EH (cell line): ENCODE measurements around the gene NPPB.
"Not testable (repeated sequence)": the region's sequence is repeated elsewhere in the genome, so short reads cannot be mapped to it uniquely, and the experiment has no call there.

Source experiments
- DNase-seq: peaks from one replicate; pipeline ENCODE4 v3.0.0-alpha.2; 2015; ENCODE audit warnings: low read depth

Gene NPPB

DNA sequence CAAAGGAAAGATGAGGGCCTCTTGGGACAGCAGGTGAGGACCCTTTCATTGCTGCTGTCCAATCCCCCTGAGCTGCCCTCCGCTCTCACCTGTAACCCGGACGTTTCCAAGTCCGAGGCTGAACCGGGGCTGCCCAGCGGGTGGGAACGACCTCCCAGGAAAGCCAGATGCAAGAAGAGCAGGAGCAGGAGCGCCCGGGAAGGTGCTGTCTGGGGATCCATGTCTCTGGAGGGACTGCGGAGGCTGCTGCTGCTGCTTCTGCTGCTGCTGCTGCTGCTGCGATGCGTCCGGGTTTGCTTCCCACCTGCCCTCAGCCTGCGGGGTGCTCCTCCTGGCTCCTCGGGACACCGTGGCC is at the start of gene NPPB:
Gene NPPB (minus strand): TSS at position 333 of the 355 bp plus-strand sequence. CDS start 112 bp downstream, at position 221.
- no peak for DNase-seq

DNA sequence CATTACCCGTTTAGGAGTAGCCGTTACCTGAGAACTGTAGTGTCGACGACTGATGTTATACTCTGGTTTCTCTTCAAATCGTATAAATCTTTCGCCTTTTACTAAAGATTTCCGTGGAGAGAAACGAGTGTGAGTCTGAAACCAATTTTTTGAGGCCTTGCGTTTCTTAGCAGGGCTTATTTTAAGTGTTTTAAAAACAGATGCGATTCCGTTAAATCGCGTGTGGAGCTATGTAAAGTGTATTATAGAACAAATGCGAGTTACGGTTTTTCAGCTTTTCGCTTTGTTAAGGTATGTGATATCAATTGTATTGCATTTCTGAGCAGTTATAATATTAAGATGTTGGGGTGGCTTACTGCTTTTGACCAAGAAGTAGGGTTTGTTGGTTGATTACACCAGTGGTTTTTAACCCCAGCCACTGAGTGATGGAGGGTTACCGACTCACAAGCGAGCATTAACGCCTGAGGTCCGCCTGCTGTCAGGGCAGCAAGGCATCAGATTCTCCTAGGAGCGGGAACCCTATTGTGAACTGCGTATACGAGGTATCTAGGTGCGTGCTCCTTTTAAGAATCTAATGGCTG is 49.4 kb upstream of the NPPB start:
- peak; percentile 99 for DNase-seq

DNA sequence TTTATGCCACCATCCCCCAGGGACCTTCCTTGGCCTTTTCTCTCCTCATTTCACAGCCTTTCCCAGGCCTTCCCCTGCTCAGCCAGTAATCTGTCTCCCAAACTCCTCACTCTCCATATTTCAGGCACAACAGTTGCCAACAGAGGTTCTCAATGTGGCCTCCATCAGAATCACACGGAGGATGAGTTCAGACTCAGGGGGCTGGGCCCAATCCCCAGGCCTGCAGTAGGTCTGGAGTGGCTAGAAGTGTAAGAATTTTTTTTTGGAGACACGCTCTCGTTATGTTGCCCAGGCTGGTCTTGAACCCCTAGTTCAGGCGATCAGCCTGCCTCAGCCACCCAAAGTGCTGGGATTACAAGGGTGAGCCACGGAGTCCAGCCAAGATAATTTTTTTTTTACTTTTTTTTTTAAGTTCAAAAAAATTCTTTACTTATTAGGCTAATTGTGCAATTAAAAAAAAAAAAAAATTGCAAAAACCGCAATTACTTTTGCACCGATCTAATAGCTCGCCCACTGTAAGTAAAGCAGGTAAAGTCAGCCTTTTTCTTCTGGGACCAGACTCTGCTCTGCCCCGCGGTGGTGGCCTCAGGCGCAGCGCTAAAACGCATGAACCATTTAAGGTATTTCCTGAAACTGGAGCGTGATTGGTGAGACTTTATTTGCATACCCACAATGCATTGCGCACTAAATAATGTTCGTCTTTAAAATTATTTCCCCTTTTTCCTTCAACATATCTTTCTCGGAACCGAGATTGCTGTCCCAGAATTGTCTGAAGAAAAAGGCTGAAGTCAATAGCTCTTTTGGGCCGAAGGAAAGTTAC is 48.7 kb upstream of the NPPB start:
- peak; percentile 95 for DNase-seq

DNA sequence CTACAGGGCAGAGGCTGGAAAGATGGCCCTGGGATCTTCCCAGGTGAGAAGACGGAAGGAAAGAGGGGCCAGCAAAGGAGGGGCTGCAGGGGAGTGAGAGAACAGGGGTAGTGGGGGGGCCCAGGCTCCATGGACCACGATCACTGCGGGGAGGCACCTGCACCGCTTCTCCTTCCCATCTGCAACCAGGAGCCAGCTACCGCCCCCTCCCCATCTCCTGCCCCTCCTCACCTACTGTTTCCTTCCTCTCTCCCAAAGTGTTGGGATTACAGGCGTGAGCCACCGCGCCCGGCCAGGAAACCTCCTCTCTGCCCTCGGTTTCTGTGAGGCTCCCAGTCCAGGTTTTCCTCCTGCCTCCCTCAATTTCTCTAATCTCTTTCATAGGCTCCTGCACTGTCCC is 48.1 kb upstream of the NPPB start:
- no peak for DNase-seq

DNA sequence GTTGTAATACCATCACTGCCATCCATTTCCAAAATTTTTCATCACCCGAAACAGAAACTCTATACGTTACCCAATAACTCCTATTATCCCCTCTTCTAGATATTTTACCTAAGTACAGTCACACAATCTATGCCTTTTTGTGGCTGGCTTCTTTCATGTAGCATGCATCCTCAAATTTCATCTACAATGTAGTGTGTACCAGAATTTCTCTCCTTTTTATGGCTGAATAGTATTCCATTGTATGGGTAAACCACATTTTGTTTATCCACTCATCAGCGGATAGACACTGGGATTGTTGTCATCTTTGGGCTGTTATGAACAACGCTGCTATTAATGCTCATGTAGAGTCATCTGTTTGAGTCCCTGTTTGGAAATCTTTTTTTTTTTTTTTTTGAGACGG is 46.2 kb upstream of the NPPB start:
- DNase-seq = no peak

DNA sequence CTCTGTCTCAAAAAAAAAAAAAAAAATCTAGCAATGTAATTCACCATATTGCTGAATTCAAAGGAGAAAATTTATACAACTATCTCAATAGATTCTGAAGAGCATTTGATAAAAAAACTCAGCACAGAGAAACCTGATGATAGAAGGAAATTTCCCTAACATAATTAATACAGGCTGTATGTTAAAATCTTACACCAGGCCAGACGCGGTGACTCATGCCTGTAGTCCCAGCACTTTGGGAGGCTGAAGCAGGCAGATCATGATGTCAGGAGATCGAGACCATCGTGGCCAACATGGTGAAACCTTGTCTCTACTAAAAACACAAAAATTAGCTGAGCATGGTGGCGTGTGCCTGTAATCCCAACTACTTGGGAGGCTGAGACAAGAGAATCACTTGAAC is 45.4 kb upstream of the NPPB start:
- peak; percentile 48 for DNase-seq

DNA sequence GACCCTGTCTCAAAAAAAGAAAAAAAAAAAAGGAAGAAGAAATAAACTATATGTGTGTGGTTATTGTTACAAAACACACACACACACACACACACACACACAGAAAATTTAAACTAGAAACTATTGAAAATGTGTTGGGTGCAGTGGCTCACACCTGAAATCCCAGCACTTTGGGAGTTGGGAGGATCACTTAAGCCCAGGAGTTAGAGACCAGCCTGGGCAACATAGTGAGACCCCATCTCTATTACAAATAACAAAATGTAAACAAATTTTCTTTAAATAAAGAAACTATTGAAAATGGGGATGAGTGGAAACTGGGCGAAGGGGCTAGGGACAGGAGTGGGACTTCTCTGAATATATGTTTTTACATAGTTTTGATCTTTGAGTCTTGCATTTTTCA is 44.5 kb upstream of the NPPB start:
- DNase-seq = no peak

DNA sequence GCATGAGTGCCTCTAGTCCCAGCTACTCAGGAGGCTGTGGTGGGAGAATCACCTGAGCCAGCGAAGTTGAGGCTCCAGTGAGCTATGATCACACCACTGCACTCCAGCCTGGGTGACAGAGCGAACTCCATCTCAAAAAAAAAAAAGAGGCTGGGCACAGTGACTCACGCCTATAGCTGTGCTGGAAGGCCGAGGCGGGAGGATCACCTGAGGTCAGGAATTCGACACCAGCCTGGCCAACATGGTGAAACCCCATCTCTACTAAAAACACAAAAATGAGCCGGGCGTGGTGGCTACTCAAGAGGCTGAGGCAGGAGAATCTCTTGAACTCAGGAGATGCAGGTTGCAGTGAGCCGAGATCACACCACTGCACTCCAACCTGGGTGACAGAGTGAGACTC is 42.7 kb upstream of the NPPB start:
- not testable (repeated sequence) for DNase-seq

DNA sequence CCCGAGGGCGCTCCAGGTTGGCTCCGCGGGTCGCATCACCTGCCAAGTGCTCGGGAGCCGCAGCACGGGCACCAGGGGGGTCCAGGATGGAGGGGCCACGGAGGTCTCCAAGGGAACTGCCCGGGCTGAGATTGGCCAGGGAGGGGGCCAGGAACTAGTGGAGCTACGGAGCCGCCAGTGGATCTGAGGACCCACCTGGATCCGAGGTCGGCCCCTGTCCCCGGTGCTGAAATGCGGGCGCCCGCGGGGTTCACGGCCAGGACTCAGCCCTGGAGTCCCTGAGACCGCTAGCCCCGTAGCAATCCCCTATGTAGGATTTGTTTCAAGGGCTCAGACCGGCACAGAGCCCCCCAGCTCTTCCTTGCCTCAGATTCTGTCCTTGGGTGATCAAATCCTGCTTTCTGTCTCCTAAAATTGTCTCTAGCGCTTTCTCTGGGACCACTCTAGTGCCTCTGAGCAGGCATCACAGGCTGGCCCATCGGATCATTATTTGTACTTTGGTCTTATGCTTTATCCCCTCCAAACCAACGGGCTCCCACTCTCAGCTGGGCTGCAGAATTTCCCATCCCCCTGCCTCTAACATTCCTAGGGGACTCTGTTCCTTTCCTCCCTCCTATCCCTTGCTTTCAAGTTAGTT is 40.2 kb upstream of the NPPB start:
- peak; percentile 17 for DNase-seq

DNA sequence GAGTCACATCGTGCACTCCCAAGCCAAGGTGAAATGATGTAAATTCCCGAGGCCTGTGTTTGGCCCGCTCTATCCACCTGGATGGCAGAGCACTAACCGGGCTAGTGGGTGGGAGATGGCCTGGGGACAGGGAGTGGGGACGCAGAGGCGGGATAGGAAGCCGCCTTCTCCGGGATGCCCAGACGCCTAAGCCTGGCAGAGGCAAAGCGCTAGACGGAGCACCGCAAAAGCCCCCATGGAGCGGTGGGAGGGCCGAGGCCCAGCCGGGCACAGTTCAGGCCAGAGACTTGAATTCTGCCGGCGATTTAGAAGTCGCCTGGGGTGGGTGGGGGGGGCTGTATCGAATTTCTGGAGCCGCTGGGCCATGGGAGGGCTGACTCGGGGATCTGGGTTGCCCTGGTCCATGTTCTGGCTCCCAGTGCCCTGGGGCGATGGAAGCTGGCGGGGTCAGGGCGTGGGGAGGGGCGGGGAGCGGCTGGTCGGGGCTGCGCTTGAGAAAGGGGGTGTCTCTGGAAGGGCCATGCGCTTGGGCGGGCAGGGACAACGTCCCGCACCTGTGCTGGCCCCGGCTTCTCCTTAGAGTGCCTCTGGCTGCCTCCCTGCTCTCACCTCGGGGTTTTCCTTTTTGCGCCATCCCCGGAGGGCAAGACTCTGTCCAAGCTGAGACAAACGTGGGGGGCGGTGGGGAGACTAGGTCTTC is 39.5 kb upstream of the NPPB start:
- DNase-seq = no peak

DNA sequence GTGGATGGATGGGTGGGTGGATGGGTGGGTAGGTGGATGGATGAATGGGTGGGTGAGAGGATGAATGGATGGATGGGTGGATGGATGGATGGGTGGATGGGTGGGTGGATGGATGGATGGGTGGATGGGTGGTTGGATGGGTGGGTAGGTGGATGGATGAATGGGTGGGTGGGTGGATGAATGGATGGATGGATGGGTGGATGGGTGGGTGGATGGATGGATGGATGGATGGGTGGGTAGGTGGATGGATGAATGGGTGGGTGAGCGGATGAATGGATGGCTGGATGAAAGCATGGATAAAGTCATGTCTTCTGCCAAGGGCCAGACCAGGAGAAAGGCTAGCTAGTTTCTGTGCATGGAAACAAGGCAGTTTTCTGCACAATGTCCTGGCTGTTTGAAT is 35.8 kb upstream of the NPPB start:
- not testable (repeated sequence) for DNase-seq

DNA sequence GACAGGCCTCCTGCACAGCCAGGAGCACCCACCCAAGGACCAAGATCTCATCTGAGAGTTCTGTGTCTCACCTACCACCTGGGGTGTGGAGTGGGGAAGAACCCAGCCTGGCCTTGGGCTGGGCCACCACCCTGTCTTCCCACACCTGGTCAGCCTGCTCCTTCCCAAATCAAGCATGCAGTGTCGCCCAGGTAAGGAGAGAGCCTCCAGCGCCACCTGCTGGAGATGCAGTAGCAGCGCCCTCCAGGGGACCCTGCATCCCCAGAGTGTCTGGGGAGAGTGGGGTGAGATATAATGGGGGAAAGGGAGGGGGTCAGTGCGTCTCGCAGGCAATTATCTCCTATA is 35.1 kb upstream of the NPPB start:
- DNase-seq = peak; percentile 47

DNA sequence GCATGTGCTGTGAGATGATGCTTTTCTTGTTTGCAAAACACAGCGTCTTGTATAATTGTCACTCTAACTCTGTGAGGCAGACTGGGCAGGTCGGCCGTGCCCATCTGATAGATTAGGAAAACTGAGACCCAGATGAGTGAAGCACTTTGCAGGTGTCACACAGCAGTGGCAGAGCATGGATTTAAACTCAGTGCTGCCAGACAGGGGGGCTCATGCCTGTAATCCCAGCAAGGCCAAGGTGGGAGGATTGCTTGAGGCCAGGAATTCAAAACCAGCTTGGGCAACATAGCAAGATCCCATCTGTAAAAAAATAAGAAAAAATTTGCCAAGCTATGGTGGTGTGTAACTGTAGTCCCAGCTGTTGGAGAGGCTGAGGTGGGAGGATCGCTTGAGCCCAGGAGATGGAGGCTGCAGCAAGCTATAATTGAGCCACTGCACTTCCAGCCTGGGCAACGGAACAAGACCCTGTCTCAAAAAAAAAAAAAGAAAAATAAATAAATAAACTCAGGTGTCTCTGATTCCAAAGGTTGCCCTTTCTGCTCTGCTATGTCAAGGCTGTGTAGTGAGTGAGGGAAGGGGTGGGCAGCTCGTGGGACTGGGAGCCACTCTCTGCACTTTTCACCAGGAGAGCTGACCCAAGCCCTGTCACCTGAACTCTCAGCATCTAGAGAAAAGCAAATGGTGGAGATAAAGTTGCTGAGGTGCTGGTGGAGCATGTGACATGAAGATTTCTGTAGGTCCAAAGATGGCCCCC is 32.9 kb upstream of the NPPB start:
- no peak for DNase-seq

DNA sequence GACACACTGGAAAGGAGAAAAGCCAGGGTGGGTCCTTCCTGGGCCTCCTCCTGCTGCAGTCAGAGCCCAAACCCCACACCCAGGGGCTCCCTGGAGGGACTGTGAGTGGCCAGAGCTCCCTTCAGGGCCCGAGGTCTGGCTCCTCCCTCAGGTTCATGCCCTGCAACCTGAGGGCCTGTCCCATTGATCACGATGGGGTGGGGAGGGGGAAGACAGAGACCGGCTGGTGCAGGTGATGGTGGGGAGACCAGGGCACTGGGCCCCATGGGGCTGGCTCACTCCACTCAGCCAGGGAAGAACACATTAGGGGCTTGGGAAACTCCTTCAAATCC is 30.1 kb upstream of the NPPB start:
- no peak for DNase-seq

DNA sequence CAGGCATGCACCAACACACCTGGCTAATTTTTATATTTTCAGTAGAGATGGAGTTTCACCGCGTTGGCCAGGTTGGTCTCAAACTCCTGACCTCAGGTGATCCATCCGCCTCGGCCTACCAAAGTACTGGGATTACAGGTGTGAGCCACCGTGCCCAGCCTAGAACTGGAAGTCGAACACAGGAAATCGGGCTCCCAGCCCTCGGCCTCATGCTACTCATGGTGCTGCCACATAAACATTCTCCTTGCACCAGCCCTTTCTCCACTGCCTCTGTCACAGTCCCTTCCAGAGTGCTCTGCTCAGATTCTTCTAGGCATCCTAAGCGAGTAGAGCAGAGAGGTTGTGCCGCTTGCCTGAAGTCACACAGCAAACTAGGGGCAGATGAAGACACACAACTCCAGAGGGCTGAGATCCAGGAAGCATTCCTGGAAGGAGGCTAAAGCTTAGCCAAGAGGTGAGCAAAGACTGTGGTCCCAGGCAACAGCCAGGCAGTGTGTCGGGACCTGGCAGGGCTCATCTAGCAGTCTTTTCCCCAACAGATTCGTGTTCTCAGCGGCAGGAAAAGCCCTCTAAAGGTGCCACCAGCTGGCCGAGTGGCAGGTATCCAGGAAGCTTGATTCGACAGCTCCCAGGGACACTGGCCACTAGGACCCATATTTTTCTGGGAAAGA is 29.6 kb upstream of the NPPB start:
- DNase-seq = no peak

DNA sequence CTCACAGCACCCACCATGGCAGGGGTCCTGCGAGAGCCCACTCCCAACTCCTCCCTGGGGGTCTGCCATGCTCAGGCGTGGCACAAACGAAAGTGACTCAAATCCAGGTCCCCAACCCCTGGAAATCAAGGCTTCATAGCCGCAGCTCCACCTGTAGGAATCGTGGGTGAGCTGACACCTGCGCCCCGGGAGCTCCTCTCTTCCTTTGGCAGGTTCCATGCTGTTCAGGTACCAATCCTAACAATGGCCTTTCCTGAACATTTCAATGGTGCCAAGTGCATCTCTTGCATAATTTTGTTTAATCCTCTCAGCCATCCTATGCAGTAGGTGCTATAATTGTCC is 28.9 kb upstream of the NPPB start:
- no peak for DNase-seq

DNA sequence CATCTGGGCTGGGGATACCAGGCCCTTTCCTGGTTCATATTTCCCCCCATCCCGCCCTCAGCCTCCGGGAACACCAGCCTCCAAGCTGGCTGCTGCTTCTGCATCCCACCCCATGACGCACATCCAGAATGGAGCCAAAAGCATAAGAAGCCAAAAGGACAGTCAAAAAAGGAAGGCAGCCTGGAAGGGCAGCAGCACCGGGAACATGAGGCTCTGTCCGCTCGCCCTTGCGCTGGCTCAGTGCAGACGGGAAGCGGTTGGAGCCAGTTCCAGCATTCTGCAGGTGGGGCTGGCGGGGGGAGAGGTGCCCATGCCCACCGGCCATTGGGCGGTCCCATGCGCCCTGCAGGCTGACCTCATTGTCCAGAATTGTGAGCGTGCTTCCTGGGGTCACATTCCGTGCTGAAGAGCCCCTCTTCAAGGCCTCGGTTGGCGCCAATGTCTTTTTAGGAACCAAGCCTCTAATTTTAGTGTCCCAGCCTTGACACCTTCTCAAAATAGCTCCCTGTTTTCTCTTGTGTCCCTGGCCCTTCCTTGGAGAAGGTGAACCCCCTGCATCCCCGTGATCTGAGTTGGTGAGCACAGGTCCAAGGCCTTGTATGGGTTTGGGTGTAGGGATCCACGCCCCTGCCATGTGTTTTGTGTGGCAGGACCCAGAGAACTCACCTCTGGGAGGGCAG is 28.4 kb upstream of the NPPB start:
- no peak for DNase-seq

DNA sequence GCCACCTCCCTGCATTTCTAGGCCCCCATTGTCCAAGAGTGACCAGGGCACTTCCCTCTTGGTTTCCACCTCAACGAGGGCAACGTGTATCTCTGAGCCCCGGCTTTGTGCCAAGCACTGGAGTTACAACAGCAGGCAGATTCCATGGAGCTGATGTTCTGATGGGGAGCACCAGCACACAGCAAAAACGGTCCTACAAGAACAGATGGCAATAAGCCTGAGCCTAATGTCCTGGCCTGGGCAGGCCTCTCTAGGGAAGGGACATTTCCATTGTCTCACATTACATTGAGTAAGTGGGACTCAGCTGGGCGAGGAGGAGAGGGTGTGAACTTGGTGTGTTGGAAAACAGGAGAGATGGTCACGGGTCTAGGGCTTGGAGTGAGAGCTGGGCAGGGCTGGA is 27.2 kb upstream of the NPPB start:
- no peak for DNase-seq

DNA sequence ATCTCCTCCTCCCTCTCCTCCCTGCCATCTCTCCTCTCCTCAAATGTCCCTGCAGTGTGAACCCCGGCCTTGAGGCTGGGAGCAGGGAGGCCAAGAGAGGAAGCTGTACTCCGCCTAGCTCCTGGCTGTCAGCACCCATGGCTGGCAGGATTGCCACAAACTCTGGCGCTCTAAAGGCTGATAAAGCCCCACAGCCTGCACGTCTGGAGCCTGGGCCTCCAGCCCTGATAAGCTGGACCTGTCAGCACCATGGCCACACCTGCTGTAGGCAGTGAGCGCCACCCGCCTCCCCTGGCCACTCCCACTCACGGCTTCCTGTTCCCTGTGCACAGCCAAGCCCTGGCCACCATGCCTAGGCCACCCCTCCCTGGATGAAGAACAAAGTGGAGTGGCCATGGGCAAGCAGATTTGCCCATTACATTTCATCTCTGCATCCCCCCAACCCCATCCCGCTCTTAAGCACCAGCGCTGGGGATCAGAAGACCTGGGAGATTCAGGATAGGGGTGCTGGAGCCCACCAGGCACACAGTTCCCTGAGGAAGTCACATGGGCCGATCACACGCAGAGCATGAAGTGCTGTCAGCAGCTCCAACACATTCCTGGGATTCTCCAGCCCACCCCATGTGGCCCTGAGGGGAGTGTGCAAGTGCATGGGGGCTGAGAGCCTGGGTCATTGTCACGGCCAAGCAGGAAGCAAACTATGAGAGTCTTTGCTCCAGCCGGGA is 24.2 kb upstream of the NPPB start:
- DNase-seq = peak; percentile 6

DNA sequence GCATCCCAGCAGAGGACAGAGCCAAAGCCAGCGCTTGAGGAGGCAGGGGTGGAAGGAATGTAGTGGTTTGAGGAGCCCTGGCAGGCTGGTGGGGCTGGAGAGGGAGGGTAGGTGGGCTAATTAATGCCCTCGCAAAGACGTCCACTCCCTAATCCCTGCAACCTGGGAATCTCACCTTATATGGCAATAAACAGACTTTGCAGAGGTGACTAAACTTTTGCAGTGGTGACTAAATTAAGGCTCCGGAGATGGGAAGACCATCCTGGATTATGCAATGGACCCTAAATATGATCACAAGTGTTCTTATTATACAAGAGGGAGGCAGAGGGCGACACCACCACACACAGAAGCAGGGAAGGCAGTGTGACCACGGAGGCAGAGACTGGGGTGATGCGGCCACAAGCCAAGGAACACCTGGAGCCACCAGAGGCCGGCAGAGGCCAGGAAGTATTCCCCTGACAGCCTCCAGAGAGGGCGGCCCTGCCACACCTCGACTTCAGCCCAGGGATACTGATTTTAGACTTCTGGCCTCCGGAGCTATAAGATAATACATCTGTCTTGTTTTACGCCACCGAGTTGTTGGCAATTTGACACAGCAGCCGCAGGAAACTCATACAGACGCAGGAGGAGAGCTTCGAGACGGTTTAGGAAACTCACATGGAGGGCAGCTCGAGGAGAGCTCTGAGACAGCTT is 23.1 kb upstream of the NPPB start:
- no peak for DNase-seq
